ENCODE data around the gene C19orf44.
"Not testable (repeated sequence)": the region's sequence is repeated elsewhere in the genome, so short reads cannot be mapped to it uniquely, and the experiment has no call there.

C19orf44 gene

GRCh38 chr19:16544473-16545231 lies 48.5 kb downstream of the C19orf44 start:
- H3K9me3 ChIP-seq (ENCODE audit: insufficient read depth, low read length, severe bottlenecking): no peaks in the 10 kb centered on the region
- peak overlapping the region; percentile 43 for H3K4me2 ChIP-seq (ENCODE audit: insufficient read depth, low read length)
- no peak overlapping the region for H3K4me3 ChIP-seq (ENCODE audit: low read depth in 1 of 2, low read length in 2 of 2)
- no peak overlapping the region for H3K27ac ChIP-seq (ENCODE audit: low read length)
- peaks cover 55% of the 10 kb centered on the region for H3K79me2 ChIP-seq (ENCODE audit: insufficient read depth, low read length)
- peaks cover 36% of the 10 kb centered on the region for H3K4me1 ChIP-seq (ENCODE audit: insufficient read depth, low read length)
- H2AFZ ChIP-seq (ENCODE audit: low read depth, low read length): no peak overlapping the region
- no peaks in the 10 kb centered on the region for H3K27me3 ChIP-seq (ENCODE audit: insufficient read depth, low read length, poor library complexity)
- no peak overlapping the region; the same call in 1 of the 2 replicates for H3K9ac ChIP-seq (ENCODE audit: low read depth, low read length)
- H4K20me1 ChIP-seq (ENCODE audit: insufficient read depth, low read length): peaks cover 22% of the 10 kb centered on the region
- H3K36me3 ChIP-seq (ENCODE audit: insufficient read depth, low read length): peaks cover 22% of the 10 kb centered on the region
- TF ChIP-seq CTCF (IDR thresholded peaks at IDR 0.05; ENCODE audit: borderline replicate concordance, extremely low read depth, low read length, poor library complexity, severe bottlenecking) (no peak), EZH2 (IDR thresholded peaks at IDR 0.05; ENCODE audit: borderline replicate concordance, low read depth, low read length, severe bottlenecking) (no peak)
- DNase-seq (no peak), ATAC-seq (ENCODE audit: insufficient read depth, low read depth) (no peak)

- peaks cover 19% of the 10 kb centered on the region for H3K79me2 ChIP-seq (ENCODE audit: insufficient read depth, low read length)
- peaks cover 10% of the 10 kb centered on the region for H3K4me1 ChIP-seq (ENCODE audit: insufficient read depth, low read length)
- H3K27ac ChIP-seq (ENCODE audit: low read length): no peak overlapping the region
- no peak overlapping the region for H3K9ac ChIP-seq (ENCODE audit: low read depth, low read length)
- no peak overlapping the region for H3K4me3 ChIP-seq (ENCODE audit: low read depth in 1 of 2, low read length in 2 of 2)
- no peak overlapping the region for H2AFZ ChIP-seq (ENCODE audit: low read depth, low read length)
- no peak for ATAC-seq (ENCODE audit: insufficient read depth, low read depth)
- DNase-seq: no peak
- no peak overlapping the region for H3K4me2 ChIP-seq (ENCODE audit: insufficient read depth, low read length)
- no peaks in the 10 kb centered on the region for H3K9me3 ChIP-seq (ENCODE audit: insufficient read depth, low read length, severe bottlenecking)
- no peaks in the 10 kb centered on the region for H3K27me3 ChIP-seq (ENCODE audit: insufficient read depth, low read length, poor library complexity)
- TF ChIP-seq CTCF (IDR thresholded peaks at IDR 0.05; ENCODE audit: borderline replicate concordance, extremely low read depth, low read length, poor library complexity, severe bottlenecking) (no peak), EZH2 (IDR thresholded peaks at IDR 0.05; ENCODE audit: borderline replicate concordance, low read depth, low read length, severe bottlenecking) (no peak)
- H4K20me1 ChIP-seq (ENCODE audit: insufficient read depth, low read length): no peaks in the 10 kb centered on the region; the same call in 1 of the 2 replicates
- peaks cover 30% of the 10 kb centered on the region for H3K36me3 ChIP-seq (ENCODE audit: insufficient read depth, low read length)
These were observed 52.8 kb downstream of the C19orf44 start for GRCh38 chr19:16548956-16549355.

GRCh38 chr19:16551902-16552301 lies 55.7 kb downstream of the C19orf44 start:
- not testable (repeated sequence) for ATAC-seq (ENCODE audit: insufficient read depth, low read depth); H3K27ac ChIP-seq (ENCODE audit: low read length); H3K4me2 ChIP-seq (ENCODE audit: insufficient read depth, low read length); DNase-seq; H3K9me3 ChIP-seq (ENCODE audit: insufficient read depth, low read length, severe bottlenecking); H4K20me1 ChIP-seq (ENCODE audit: insufficient read depth, low read length); H3K4me3 ChIP-seq (ENCODE audit: low read depth in 1 of 2, low read length in 2 of 2); H3K4me1 ChIP-seq (ENCODE audit: insufficient read depth, low read length); H2AFZ ChIP-seq (ENCODE audit: low read depth, low read length); H3K9ac ChIP-seq (ENCODE audit: low read depth, low read length); H3K27me3 ChIP-seq (ENCODE audit: insufficient read depth, low read length, poor library complexity)
- Histone ChIP-seq H3K79me2 (ENCODE audit: insufficient read depth, low read length) (peaks cover 14% of the 10 kb centered on the region), H3K36me3 (ENCODE audit: insufficient read depth, low read length) (peaks cover 54% of the 10 kb centered on the region)

- ATAC-seq (ENCODE audit: insufficient read depth, low read depth): no peak
These were observed 58.6 kb downstream of the C19orf44 start for GRCh38 chr19:16554776-16555175.

More at GRCh38 chr19:16554776-16555175, 58.6 kb downstream of the C19orf44 start:
- Histone ChIP-seq H3K79me2 (ENCODE audit: insufficient read depth, low read length) (peaks cover 12% of the 10 kb centered on the region), H3K27me3 (ENCODE audit: insufficient read depth, low read length, poor library complexity) (no peaks in the 10 kb centered on the region), H3K27ac (ENCODE audit: low read length) (no peak overlapping the region), H3K4me3 (ENCODE audit: low read depth in 1 of 2, low read length in 2 of 2) (no peak overlapping the region), H3K9me3 (ENCODE audit: insufficient read depth, low read length, severe bottlenecking) (no peaks in the 10 kb centered on the region), H3K4me2 (ENCODE audit: insufficient read depth, low read length) (no peak overlapping the region), H2AFZ (ENCODE audit: low read depth, low read length) (no peak overlapping the region), H3K4me1 (ENCODE audit: insufficient read depth, low read length) (no peaks in the 10 kb centered on the region), H4K20me1 (ENCODE audit: insufficient read depth, low read length) (peaks cover 7% of the 10 kb centered on the region; the same call in 1 of the 2 replicates), H3K36me3 (ENCODE audit: insufficient read depth, low read length) (peaks cover 67% of the 10 kb centered on the region), H3K9ac (ENCODE audit: low read depth, low read length) (no peak overlapping the region)
- DNase-seq: no peak
- TF ChIP-seq CTCF (IDR thresholded peaks at IDR 0.05; ENCODE audit: borderline replicate concordance, extremely low read depth, low read length, poor library complexity, severe bottlenecking) (no peak), EZH2 (IDR thresholded peaks at IDR 0.05; ENCODE audit: borderline replicate concordance, low read depth, low read length, severe bottlenecking) (no peak)

Measured in DND-41 (cell line).